ENCODE results near the gene PON2. TPM values are rescaled to one million over a fixed set of nuclear protein-coding genes. Genes with fewer than 3 reads are reported as not detected.
"Not testable (repeated sequence)": the region's sequence is repeated elsewhere in the genome, so short reads cannot be mapped to it uniquely, and the experiment has no call there.

The PON2 gene
- total RNA-seq, 4 donors from 2014 or later, result 116 to 330 (median 193) TPM

- no peaks in the 10 kb centered on the region for H3K4me1 ChIP-seq
- no peak overlapping the region for H3K27ac ChIP-seq
- no peak overlapping the region for H3K4me3 ChIP-seq
- no peaks in the 10 kb centered on the region for H3K36me3 ChIP-seq
- H3K27me3 ChIP-seq, result no peaks in the 10 kb centered on the region
- peak in 1 of 3 donors; percentile 37 for DNase-seq
- H3K9me3 ChIP-seq, result no peaks in the 10 kb centered on the region
- TF ChIP-seq, protein P1, sequence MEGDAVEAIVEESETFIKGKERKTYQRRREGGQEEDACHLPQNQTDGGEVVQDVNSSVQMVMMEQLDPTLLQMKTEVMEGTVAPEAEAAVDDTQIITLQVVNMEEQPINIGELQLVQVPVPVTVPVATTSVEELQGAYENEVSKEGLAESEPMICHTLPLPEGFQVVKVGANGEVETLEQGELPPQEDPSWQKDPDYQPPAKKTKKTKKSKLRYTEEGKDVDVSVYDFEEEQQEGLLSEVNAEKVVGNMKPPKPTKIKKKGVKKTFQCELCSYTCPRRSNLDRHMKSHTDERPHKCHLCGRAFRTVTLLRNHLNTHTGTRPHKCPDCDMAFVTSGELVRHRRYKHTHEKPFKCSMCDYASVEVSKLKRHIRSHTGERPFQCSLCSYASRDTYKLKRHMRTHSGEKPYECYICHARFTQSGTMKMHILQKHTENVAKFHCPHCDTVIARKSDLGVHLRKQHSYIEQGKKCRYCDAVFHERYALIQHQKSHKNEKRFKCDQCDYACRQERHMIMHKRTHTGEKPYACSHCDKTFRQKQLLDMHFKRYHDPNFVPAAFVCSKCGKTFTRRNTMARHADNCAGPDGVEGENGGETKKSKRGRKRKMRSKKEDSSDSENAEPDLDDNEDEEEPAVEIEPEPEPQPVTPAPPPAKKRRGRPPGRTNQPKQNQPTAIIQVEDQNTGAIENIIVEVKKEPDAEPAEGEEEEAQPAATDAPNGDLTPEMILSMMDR (IDR thresholded peaks at IDR 0.05), result no peak
- no peak for TF ChIP-seq POLR2A (IDR thresholded peaks at IDR 0.05)
Measured at GRCh38 chr7:95470452-95470851, 35.6 kb upstream of the PON2 start.

GRCh38 chr7:95469848-95470247 lies 35.0 kb upstream of the PON2 start:
- TF ChIP-seq, protein P1 (IDR thresholded peaks at IDR 0.05), result no peak
- no peak for TF ChIP-seq POLR2A (IDR thresholded peaks at IDR 0.05)

GRCh38 chr7:95469187-95469586 lies 34.4 kb upstream of the PON2 start:
- H3K36me3 ChIP-seq, result no peaks in the 10 kb centered on the region
- H3K9me3 ChIP-seq, result no peaks in the 10 kb centered on the region
- H3K27ac ChIP-seq, result no peak overlapping the region
- no peaks in the 10 kb centered on the region for H3K4me1 ChIP-seq
- no peak for DNase-seq
- H3K4me3 ChIP-seq, result no peak overlapping the region
- no peaks in the 10 kb centered on the region for H3K27me3 ChIP-seq
- TF ChIP-seq, protein P1 (IDR thresholded peaks at IDR 0.05), result no peak
- no peak for TF ChIP-seq POLR2A (IDR thresholded peaks at IDR 0.05)

More at GRCh38 chr7:95469848-95470247, 35.0 kb upstream of the PON2 start:
- Histone ChIP-seq H3K9me3 (no peaks in the 10 kb centered on the region), H3K27me3 (no peaks in the 10 kb centered on the region), H3K27ac (no peak overlapping the region), H3K4me1 (no peaks in the 10 kb centered on the region), H3K4me3 (no peak overlapping the region), H3K36me3 (no peaks in the 10 kb centered on the region)
- no peak for DNase-seq

DNA sequence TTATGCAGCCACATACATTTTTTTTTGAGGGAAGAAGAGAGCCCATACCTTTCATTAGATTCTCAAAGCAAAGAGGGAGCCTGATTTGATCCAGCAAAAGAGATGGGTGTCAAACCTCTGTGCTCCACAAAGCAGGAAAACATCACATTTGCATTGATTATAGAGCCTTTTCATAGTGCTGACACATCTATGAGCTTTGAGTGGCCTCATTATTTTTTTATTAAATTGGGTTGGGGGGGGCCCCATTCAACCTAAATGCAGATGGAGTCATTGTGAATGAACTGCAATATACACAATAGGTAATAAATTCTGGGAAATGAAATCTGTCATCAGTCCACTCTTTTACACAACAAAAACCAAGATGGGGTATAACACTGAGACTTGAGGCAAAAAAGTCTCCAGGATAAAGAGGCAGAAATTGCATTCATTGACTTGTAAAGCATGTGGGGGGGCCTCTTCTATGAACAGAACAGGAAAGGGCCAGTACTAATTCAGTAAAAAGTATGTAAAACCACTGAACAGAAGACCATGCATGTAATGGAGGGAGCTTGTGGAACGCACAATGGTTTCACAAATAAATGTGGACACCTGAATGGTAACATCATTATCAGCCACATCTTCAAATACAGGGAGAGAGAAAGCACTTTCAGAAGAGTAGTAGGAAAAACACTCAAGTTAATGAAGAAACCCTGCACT lies 33.2 kb upstream of the PON2 start:
- Histone ChIP-seq H3K9me3 (no peaks in the 10 kb centered on the region), H3K4me3 (no peak overlapping the region), H3K27me3 (no peaks in the 10 kb centered on the region), H3K36me3 (no peaks in the 10 kb centered on the region), H3K27ac (no peak overlapping the region), H3K4me1 (no peaks in the 10 kb centered on the region)
- TF ChIP-seq, protein P1 (IDR thresholded peaks at IDR 0.05), result no peak
- no peak for TF ChIP-seq POLR2A (IDR thresholded peaks at IDR 0.05)
- no peak for DNase-seq

- not testable (repeated sequence) for H3K36me3 ChIP-seq, H3K4me3 ChIP-seq, H3K27ac ChIP-seq, H3K9me3 ChIP-seq, H3K4me1 ChIP-seq, H3K27me3 ChIP-seq, DNase-seq
Measured at GRCh38 chr7:95460653-95461052, 25.8 kb upstream of the PON2 start.

DNA sequence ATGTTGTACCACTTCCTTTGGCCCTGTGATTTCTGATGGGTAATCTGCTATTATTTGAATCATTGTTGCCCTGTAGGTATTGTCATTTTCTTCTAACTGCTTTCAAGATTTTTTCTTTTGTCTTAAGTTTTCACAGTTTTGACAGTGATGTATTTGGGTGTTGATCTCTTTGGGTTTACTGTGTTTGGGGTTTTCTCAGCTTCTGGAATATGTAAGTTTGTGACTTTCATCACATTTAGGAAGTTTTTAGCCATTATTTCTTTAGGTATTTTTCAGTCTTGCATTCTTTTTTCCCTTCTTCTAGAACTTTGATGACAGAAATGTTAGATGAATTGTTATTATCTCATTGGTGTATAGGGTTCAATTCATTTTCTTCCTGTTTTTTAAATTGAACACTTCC lies 23.1 kb upstream of the PON2 start:
- DNase-seq, result no peak
- H3K9me3 ChIP-seq, result no peaks in the 10 kb centered on the region
- no peak overlapping the region for H3K4me3 ChIP-seq
- no peaks in the 10 kb centered on the region for H3K27me3 ChIP-seq
- no peak overlapping the region for H3K27ac ChIP-seq
- H3K4me1 ChIP-seq, result no peaks in the 10 kb centered on the region
- TF ChIP-seq POLR2A (IDR thresholded peaks at IDR 0.05), result no peak
- TF ChIP-seq, protein P1 (IDR thresholded peaks at IDR 0.05), result no peak
- no peaks in the 10 kb centered on the region for H3K36me3 ChIP-seq

Data from Peyer's patch (tissue), 4 donors.